OCI-LY3 (cell line): ENCODE results near the gene RASGRP3.

Source experiments
- EZH2phosphoT487 ChIP-seq: fragments of 200-600 bp; shearing (Covaris generic); IDR thresholded peaks from 2 replicates; pipeline ENCODE4 v1.6.1; 2018; ENCODE audit warnings: antibody characterized with exemption, mixed run types, low read depth
- TF ChIP-seq, protein P1 (sequence below): fragments of 200-600, 300-600 bp; sonication (generic); IDR thresholded peaks from 2 replicates; pipeline ENCODE4 v1.5.1; 2014; ENCODE audit warnings: antibody characterized with exemption, low read length, low read depth

DNA sequence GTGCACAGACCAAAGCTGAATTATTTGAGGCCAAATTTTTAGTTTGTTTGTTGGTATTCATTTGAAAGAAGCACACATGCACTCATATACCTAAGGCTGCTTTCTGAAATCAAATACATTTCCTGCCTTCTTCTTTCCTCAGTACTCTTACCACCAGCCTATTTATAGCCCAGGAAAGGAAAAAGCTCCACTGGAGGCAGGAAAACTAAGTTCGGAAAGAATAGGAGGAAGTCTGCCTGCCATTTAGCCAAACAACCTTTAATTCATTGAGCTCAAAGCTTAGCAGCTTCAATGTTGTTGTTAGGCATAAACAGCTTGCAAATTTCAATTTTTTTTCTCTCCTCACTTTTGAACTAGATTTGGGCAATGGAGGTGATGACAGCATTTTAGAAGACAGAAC is 40.4 kb upstream of the RASGRP3 start:
- TF ChIP-seq, protein P1, sequence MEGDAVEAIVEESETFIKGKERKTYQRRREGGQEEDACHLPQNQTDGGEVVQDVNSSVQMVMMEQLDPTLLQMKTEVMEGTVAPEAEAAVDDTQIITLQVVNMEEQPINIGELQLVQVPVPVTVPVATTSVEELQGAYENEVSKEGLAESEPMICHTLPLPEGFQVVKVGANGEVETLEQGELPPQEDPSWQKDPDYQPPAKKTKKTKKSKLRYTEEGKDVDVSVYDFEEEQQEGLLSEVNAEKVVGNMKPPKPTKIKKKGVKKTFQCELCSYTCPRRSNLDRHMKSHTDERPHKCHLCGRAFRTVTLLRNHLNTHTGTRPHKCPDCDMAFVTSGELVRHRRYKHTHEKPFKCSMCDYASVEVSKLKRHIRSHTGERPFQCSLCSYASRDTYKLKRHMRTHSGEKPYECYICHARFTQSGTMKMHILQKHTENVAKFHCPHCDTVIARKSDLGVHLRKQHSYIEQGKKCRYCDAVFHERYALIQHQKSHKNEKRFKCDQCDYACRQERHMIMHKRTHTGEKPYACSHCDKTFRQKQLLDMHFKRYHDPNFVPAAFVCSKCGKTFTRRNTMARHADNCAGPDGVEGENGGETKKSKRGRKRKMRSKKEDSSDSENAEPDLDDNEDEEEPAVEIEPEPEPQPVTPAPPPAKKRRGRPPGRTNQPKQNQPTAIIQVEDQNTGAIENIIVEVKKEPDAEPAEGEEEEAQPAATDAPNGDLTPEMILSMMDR: no peak
- no peak for TF ChIP-seq EZH2phosphoT487
